ENCODE measurements around the gene PLVAP. TPM values are rescaled to one million over a fixed set of nuclear protein-coding genes. Genes with fewer than 3 reads are reported as not detected.

The PLVAP gene
- total RNA-seq, 2 experiments from 2014 or later, result not detected

- Histone ChIP-seq H3K4me1 (ENCODE audit: insufficient read depth, low read length) (peaks cover 23% of the 10 kb centered on the region), H3K27ac (ENCODE audit: low read depth in 1 of 2, low read length in 2 of 2) (peak within 1 kb of the TSS in 1 of 2 donors; percentile 32), H3K9me3 (ENCODE audit: control insufficient read depth in 1 of 2, insufficient read depth in 1 of 2, low read length in 2 of 2) (no peaks in the 10 kb centered on the region), H3K36me3 (ENCODE audit: insufficient read depth, low read length) (peaks cover 25% of the 10 kb centered on the region), H3K27me3 (ENCODE audit: control insufficient read depth in 1 of 2, insufficient read depth in 2 of 2, low read length in 2 of 2) (no peaks in the 10 kb centered on the region), H3K4me3 (ENCODE audit: low read length) (peak within 1 kb of the TSS; percentile 84)
- peaks cover 19% of the 10 kb centered on the region for H3K4me1 Mint-ChIP-seq (ENCODE audit: low read depth)
- intact Hi-C loops (cut with DNase I, micrococcal nuclease), result loop anchor here in 1 of 2 experiments (1.0 to 2.0 kb wide), 2 partner anchors 49 to 83 kb away; partner anchors contain the start of gene GTPBP3
- H3K27me3 Mint-ChIP-seq, result no peaks in the 10 kb centered on the region
- ATAC-seq (ENCODE audit: poor library complexity), result peak; percentile 97
- peak within 1 kb of the TSS; percentile 94 for H3K4me3 Mint-ChIP-seq
- CTCF ChIA-PET, result interaction anchor here (0.6 to 2.8 kb wide), 5 partner anchors 14 to 76 kb away, joined by 3 to 8 read pairs (median 8); partner anchors contain the start of gene BST2
- TF ChIP-seq, protein P1, sequence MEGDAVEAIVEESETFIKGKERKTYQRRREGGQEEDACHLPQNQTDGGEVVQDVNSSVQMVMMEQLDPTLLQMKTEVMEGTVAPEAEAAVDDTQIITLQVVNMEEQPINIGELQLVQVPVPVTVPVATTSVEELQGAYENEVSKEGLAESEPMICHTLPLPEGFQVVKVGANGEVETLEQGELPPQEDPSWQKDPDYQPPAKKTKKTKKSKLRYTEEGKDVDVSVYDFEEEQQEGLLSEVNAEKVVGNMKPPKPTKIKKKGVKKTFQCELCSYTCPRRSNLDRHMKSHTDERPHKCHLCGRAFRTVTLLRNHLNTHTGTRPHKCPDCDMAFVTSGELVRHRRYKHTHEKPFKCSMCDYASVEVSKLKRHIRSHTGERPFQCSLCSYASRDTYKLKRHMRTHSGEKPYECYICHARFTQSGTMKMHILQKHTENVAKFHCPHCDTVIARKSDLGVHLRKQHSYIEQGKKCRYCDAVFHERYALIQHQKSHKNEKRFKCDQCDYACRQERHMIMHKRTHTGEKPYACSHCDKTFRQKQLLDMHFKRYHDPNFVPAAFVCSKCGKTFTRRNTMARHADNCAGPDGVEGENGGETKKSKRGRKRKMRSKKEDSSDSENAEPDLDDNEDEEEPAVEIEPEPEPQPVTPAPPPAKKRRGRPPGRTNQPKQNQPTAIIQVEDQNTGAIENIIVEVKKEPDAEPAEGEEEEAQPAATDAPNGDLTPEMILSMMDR (IDR thresholded peaks at IDR 0.05), result no peak
- POLR2A ChIA-PET, result interaction anchor here (0.6 to 1.9 kb wide), 23 partner anchors 14 to 1048 kb away, joined by 3 to 26 read pairs (median 4); partner anchors contain the start of genes ANO8, BABAM1, BST2 and DDA1
- peak; percentile 88 to 100 (median 95) for DNase-seq
- peaks cover 18% of the 10 kb centered on the region for H3K36me3 Mint-ChIP-seq (ENCODE audit: low read depth)
- no peaks in the 10 kb centered on the region for H3K9me3 Mint-ChIP-seq
- peak within 1 kb of the TSS; percentile 80 for H3K27ac Mint-ChIP-seq
Measured at GRCh38 chr19:17419621-17420474, 42.7 kb upstream of the PLVAP start, which contains the start of gene MVB12A. MVB12A (plus strand) TSS chr19:17420047; CDS start chr19:17420136, 89 bp downstream.

DNA sequence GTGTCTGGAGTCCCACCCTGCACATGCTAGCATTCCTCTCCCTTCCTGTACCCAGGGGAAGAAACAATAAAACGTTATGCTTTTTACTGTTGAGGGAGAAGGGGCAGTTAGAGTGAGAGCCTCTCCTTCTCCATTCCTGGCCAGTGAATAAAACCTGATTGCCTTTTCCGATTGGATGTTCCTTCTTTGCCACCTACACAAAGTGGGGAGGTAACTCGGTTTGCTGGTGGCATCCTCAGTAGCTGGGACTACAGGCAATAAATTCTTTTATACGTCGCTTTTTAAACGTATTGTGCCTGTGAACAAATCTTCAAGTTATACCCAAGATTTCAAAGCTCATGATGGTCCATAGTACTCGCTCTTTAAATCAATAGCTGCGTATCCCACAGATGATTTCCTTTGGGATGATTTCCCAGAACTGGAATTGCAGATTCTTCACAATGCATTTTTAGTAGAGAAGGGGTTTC lies 42.0 kb upstream of the PLVAP start:
- ChIA-PET CTCF (interaction anchor here (0.6 to 2.8 kb wide), 5 partner anchors 14 to 77 kb away, joined by 3 to 8 read pairs (median 8); partner anchors contain the start of gene BST2), POLR2A (interaction anchor here (0.7 to 1.9 kb wide), 21 partner anchors 13 to 440 kb away, joined by 3 to 26 read pairs (median 5); partner anchors contain the start of genes ANO8, BABAM1, BST2 and DDA1)
- Mint-ChIP-seq H3K27ac (peak overlapping the region; percentile 80), H3K4me1 (ENCODE audit: low read depth) (peaks cover 19% of the 10 kb centered on the region), H3K4me3 (peak overlapping the region; percentile 94), H3K27me3 (no peaks in the 10 kb centered on the region), H3K36me3 (ENCODE audit: low read depth) (peaks cover 23% of the 10 kb centered on the region), H3K9me3 (no peaks in the 10 kb centered on the region)
- TF ChIP-seq, protein P1 (IDR thresholded peaks at IDR 0.05), result no peak
- Histone ChIP-seq H3K36me3 (ENCODE audit: insufficient read depth, low read length) (peaks cover 30% of the 10 kb centered on the region), H3K27ac (ENCODE audit: low read depth in 1 of 2, low read length in 2 of 2) (peak overlapping the region in 1 of 2 donors; percentile 32), H3K9me3 (ENCODE audit: control insufficient read depth in 1 of 2, insufficient read depth in 1 of 2, low read length in 2 of 2) (no peaks in the 10 kb centered on the region), H3K4me1 (ENCODE audit: insufficient read depth, low read length) (peaks cover 18% of the 10 kb centered on the region), H3K27me3 (ENCODE audit: control insufficient read depth in 1 of 2, insufficient read depth in 2 of 2, low read length in 2 of 2) (no peaks in the 10 kb centered on the region), H3K4me3 (ENCODE audit: low read length) (peak overlapping the region; percentile 84)
- intact Hi-C loops (cut with DNase I, micrococcal nuclease), result loop anchor here in 1 of 2 experiments (1.0 kb wide), 1 partner anchor 82 kb away; the partner anchor contains the start of gene GTPBP3
- no peak for ATAC-seq (ENCODE audit: poor library complexity)
- peak in 1 of 14 experiments; percentile 7 for DNase-seq

DNA sequence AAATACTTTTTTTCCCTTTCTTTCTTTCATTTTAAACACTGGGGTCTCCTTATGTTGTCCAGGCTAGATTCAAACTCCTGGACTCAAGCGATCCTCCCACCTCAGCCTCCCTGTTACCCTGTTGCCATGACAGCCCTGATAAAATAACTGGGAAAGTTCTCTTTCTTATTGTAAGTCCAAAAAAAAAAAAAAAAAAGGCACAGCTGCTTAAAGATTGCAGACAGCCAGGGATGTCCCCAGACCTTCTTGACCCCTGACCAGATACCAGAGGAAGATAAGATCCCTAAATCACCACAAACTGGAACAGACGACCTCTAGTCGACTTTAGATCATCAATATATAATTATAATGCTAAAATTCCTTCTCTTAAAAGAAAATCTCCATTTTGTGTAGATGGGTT lies 41.6 kb upstream of the PLVAP start:
- H3K4me3 ChIP-seq (ENCODE audit: low read length), result no peak overlapping the region
- intact Hi-C loops (cut with DNase I, micrococcal nuclease), result loop anchor here in 1 of 2 experiments (1.0 kb wide), 1 partner anchor 81 kb away; the partner anchor contains the start of gene GTPBP3
- ATAC-seq (ENCODE audit: poor library complexity), result no peak
- no peaks in the 10 kb centered on the region for H3K9me3 Mint-ChIP-seq
- peaks cover 23% of the 10 kb centered on the region for H3K36me3 Mint-ChIP-seq (ENCODE audit: low read depth)
- H3K27me3 Mint-ChIP-seq, result no peaks in the 10 kb centered on the region
- DNase-seq, result no peak
- no peak overlapping the region for H3K27ac ChIP-seq (ENCODE audit: low read depth in 1 of 2, low read length in 2 of 2)
- ChIA-PET POLR2A (interaction anchor here (0.7 to 1.9 kb wide), 7 partner anchors 13 to 301 kb away, joined by 3 to 26 read pairs (median 5); partner anchors contain the start of genes BST2, GTPBP3 and MAP1S), CTCF (interaction anchor here (1.4 to 2.8 kb wide), 3 partner anchors 27 to 48 kb away, joined by 3 to 8 read pairs (median 8); no protein-coding TSS in a partner anchor)
- peaks cover 31% of the 10 kb centered on the region for H3K36me3 ChIP-seq (ENCODE audit: insufficient read depth, low read length)
- H3K4me1 Mint-ChIP-seq (ENCODE audit: low read depth), result peaks cover 19% of the 10 kb centered on the region
- H3K27me3 ChIP-seq (ENCODE audit: control insufficient read depth in 1 of 2, insufficient read depth in 2 of 2, low read length in 2 of 2), result no peaks in the 10 kb centered on the region
- peak overlapping the region; percentile 94 for H3K4me3 Mint-ChIP-seq
- H3K27ac Mint-ChIP-seq, result peak overlapping the region; percentile 80
- H3K4me1 ChIP-seq (ENCODE audit: insufficient read depth, low read length), result peaks cover 18% of the 10 kb centered on the region
- no peaks in the 10 kb centered on the region for H3K9me3 ChIP-seq (ENCODE audit: control insufficient read depth in 1 of 2, insufficient read depth in 1 of 2, low read length in 2 of 2)
- TF ChIP-seq, protein P1 (IDR thresholded peaks at IDR 0.05), result no peak
